PC-9 (cell line): ENCODE data around the gene AK3. TPM values are rescaled to one million over a fixed set of nuclear protein-coding genes. Genes with fewer than 3 reads are reported as not detected.

ENCODE experiments used
- BruUV-seq: library from RNA; stranded (reverse); fragments of 400-500 nt; replicated peaks from 2 replicates; lab custom pipeline; 2021; lab: Mats Ljungman, UMichigan
- CTCF ChIA-PET: fragments of 300-600 bp; sonication (Branson Sonifier 250); formaldehyde crosslinking; loops from one replicate; lab custom pipeline; 2022; ENCODE audit warnings: antibody characterized with exemption; lab: Charles Lee
- POLR2A ChIA-PET: fragments of 300-600 bp; sonication (Branson Sonifier 250); formaldehyde crosslinking; loops from one replicate; lab custom pipeline; 2022; ENCODE audit warnings: antibody characterized with exemption; ENCODE audit not compliant: unreplicated experiment; lab: Charles Lee
- DNase-seq, 2 experiments: peaks; one replicate each; pipeline versions ENCODE4 v3.0.0 to v3.0.0-alpha.2; 2015 to 2022; ENCODE audit warnings: mixed read lengths in 1 of 2
- H2AFZ ChIP-seq: fragments of 200-600 bp; sonication (generic); 2 replicates; pipeline ENCODE4 v1.8.1; 2017; ENCODE audit warnings: antibody characterized with exemption
- H3F3A ChIP-seq: fragments of 200-600 bp; sonication (generic); 2 replicates; pipeline ENCODE4 v1.8.1; 2017; ENCODE audit warnings: antibody characterized with exemption, mild to moderate bottlenecking, low read depth; ENCODE audit not compliant: insufficient read depth
- H3K27ac ChIP-seq: fragments of 200-600 bp; sonication (generic); 2 replicates; pipeline ENCODE4 v1.6.1; 2016; ENCODE audit warnings: mixed run types
- H3K27me3 ChIP-seq: fragments of 200-600 bp; sonication (generic); 2 replicates; pipeline ENCODE4 v1.6.1; 2016; ENCODE audit warnings: low read depth, mixed run types; ENCODE audit not compliant: insufficient read depth
- H3K36me3 ChIP-seq: fragments of 200-600 bp; sonication (generic); 2 replicates; pipeline ENCODE4 v1.6.1; 2016; ENCODE audit warnings: low read depth, mixed run types
- H3K4me1 ChIP-seq: fragments of 200-600 bp; sonication (generic); replicated peaks from 2 replicates; pipeline ENCODE4 v1.6.1; 2016; ENCODE audit warnings: mixed run types; ENCODE audit not compliant: insufficient read depth
- H3K4me2 ChIP-seq: fragments of 200-600 bp; sonication (generic); 2 replicates; pipeline ENCODE4 v1.6.1; 2017; ENCODE audit warnings: mixed run types
- H3K4me3 ChIP-seq: fragments of 200-600 bp; sonication (generic); 2 replicates; pipeline ENCODE4 v1.6.1; 2016; ENCODE audit warnings: mixed run types
- H3K79me2 ChIP-seq: fragments of 200-600 bp; sonication (generic); 2 replicates; pipeline ENCODE4 v1.6.1; 2017; ENCODE audit warnings: low read depth, mixed run types
- H3K9me2 ChIP-seq: fragments of 200-600 bp; sonication (generic); 2 replicates; pipeline ENCODE4 v1.8.1; 2017; ENCODE audit warnings: mild to moderate bottlenecking; ENCODE audit not compliant: insufficient read depth
- H3K9me3 ChIP-seq: fragments of 200-600 bp; sonication (generic); 2 replicates; pipeline ENCODE4 v1.8.1; 2016; ENCODE audit warnings: low read depth; ENCODE audit not compliant: insufficient read depth
- H4K20me1 ChIP-seq: fragments of 200-600 bp; sonication (generic); 2 replicates; pipeline ENCODE4 v1.8.1; 2017; ENCODE audit not compliant: insufficient read depth
- CTCF ChIP-seq: fragments of 200-600 bp; sonication (generic); conservative IDR thresholded peaks from 2 replicates; pipeline ENCODE4 v1.6.1; 2017; ENCODE audit warnings: mixed run types, antibody characterized with exemption, mild to moderate bottlenecking, moderate library complexity
- EZH2 ChIP-seq: fragments of 200-600 bp; sonication (generic); IDR thresholded peaks from 2 replicates; pipeline ENCODE4 v1.8.0; 2017; ENCODE audit warnings: antibody characterized with exemption, low read depth
- intact Hi-C: fragments of 100-400 bp; cut with micrococcal nuclease; formaldehyde crosslinking; loops from one replicate; pipeline ENCODE4 v1.10.0; 2022; ENCODE audit not compliant: unreplicated experiment
- total RNA-seq: library from RNA; stranded (reverse); gene quantifications from 2 replicates; pipeline ENCODE4 v1.2.3, GENCODE V29; 2021

The AK3 gene
- total RNA-seq, 1 experiment from 2014 or later = 36.2 TPM

- POLR2A ChIA-PET = no interaction called here
- H3K79me2 ChIP-seq = no peaks in the 10 kb centered on the region
- no peaks in the 10 kb centered on the region for H3F3A ChIP-seq
- intact Hi-C loops = loop anchor here (10.0 kb wide), 1 partner anchor 155 kb away; no protein-coding TSS in a partner anchor
- H3K27me3 ChIP-seq = no peaks in the 10 kb centered on the region
- TF ChIP-seq EZH2 = no peak
- TF ChIP-seq CTCF = no peak
- DNase-seq = no peak
- no peaks in the 10 kb centered on the region for H3K9me2 ChIP-seq
- no peaks in the 10 kb centered on the region for H3K9me3 ChIP-seq
- no peak overlapping the region for H3K4me3 ChIP-seq
- no peaks in the 10 kb centered on the region for H4K20me1 ChIP-seq
- no peaks in the 10 kb centered on the region for H3K4me1 ChIP-seq
- CTCF ChIA-PET = no interaction called here
- H3K4me2 ChIP-seq = no peak overlapping the region
- no peak overlapping the region for H2AFZ ChIP-seq
- no peak overlapping the region for H3K27ac ChIP-seq
- no TSS peak for BruUV-seq
- no peaks in the 10 kb centered on the region for H3K36me3 ChIP-seq
These were observed 28.5 kb upstream of the AK3 start for GRCh38 chr9:4769321-4770080.

DNA sequence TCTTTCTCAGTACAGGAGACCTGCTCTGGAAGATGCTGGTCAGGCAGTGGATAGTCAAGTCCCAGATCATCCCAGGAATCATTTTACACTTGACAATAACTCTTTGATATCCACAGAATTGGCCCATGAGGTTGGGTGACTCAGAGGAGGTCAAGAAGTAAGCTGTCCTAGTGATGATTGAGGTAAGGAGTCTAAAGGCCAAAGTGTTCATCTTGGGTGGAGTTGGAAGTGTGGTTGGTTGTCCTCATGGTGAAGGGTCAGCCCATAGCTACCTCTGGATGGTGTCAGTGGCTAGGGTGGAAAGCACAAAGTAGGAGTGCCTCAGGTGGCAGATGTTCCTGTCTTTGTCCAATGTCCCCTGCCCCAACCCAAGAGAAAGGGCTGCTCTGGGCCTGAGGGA is 27.7 kb upstream of the AK3 start:
- POLR2A ChIA-PET = no interaction called here

GRCh38 chr9:4764033-4764432 is 23.0 kb upstream of the AK3 start:
- Histone ChIP-seq H3K4me1 (0 out of 2 replicates have a peak, but pooled peaks cover 3% of the 10 kb centered on the region), H2AFZ (no peak overlapping the region), H3K36me3 (no peaks in the 10 kb centered on the region), H3F3A (no peaks in the 10 kb centered on the region), H3K27ac (no peak overlapping the region), H3K9me3 (no peaks in the 10 kb centered on the region), H3K9me2 (no peaks in the 10 kb centered on the region), H3K4me3 (no peak overlapping the region), H3K27me3 (no peaks in the 10 kb centered on the region), H3K4me2 (no peak overlapping the region), H4K20me1 (no peaks in the 10 kb centered on the region), H3K79me2 (no peaks in the 10 kb centered on the region)
- TF ChIP-seq CTCF (no peak), EZH2 (no peak)
- no peak for DNase-seq
- intact Hi-C loops = loop anchor here (5.0 to 10.0 kb wide), 2 partner anchors 161 to 838 kb away; no protein-coding TSS in a partner anchor
- CTCF ChIA-PET = no interaction called here
- BruUV-seq = no TSS peak
- POLR2A ChIA-PET = no interaction called here

More for the DNA sequence above, 27.7 kb upstream of the AK3 start:
- Histone ChIP-seq H3K9me3 (no peaks in the 10 kb centered on the region), H3F3A (no peaks in the 10 kb centered on the region), H3K4me3 (no peak overlapping the region), H3K4me1 (no peaks in the 10 kb centered on the region), H4K20me1 (no peaks in the 10 kb centered on the region), H3K27me3 (no peaks in the 10 kb centered on the region), H3K4me2 (no peak overlapping the region), H3K27ac (no peak overlapping the region), H3K36me3 (no peaks in the 10 kb centered on the region), H3K79me2 (no peaks in the 10 kb centered on the region), H3K9me2 (no peaks in the 10 kb centered on the region), H2AFZ (no peak overlapping the region)
- no peak for DNase-seq
- CTCF ChIA-PET = no interaction called here
- no TSS peak for BruUV-seq
- TF ChIP-seq CTCF = no peak
- TF ChIP-seq EZH2 = no peak
- intact Hi-C loops = loop anchor here (10.0 kb wide), 1 partner anchor 156 kb away; no protein-coding TSS in a partner anchor
